ENCODE results near the gene DNAJC4.

- TF ChIP-seq CTCF (conservative IDR thresholded peaks at IDR 0.05 in 1 of 2, IDR thresholded peaks at IDR 0.05 in 1 of 2; ENCODE audit: low read depth in 1 of 2, low read length in 2 of 2) = no peak
- TF ChIP-seq EZH2 (IDR thresholded peaks at IDR 0.05; ENCODE audit: low read length, missing control alignments) = no peak
Observed at GRCh38 chr11:64258356-64258755, 28.0 kb downstream of the DNAJC4 start.

All from fibroblast of lung (primary cell).